Measurements from ENCODE around the gene UGT2B7. TPM values are rescaled to one million over a fixed set of nuclear protein-coding genes. Genes with fewer than 3 reads are reported as not detected.
A peak's percentile ranks its signal among the peaks of the same experiment; 100 is the strongest.

UGT2B7 gene
- total and polyA plus RNA-seq, 10 of the 15 experiments (the other 5 are each of a cell fraction or from before 2014, with no cell fraction given), result 0.73 to 2.9 (median 1.2) TPM

DNA sequence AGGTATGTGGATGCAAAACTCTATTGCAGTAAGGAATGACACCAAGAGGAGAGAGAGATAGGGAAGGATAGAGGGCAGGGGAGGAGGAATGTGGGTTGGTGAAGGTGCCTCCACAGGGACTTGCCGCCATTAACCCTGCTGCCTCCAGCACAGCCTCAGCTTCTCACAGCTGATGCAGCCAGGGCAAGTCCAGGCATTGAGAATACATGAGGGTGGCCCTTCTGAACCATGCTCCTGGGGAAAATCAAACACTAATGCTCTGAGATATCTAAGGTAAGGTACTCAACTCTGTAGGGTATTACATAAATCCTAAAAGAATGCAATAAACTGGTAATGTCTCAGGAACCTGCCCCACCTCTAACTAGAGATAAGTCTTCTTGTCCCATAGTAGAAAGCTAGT, 28.7 kb downstream of the UGT2B7 start:
- no peak overlapping the region for H2AFZ ChIP-seq (ENCODE audit: control insufficient read depth, low read depth, low read length)
- H3K9me3 ChIP-seq (replicated peaks; ENCODE audit: control insufficient read depth, insufficient read depth, low read length), result no peaks in the 10 kb centered on the region
- no TSS peak for BruUV-seq (replicated peaks)
- no peak for DNase-seq (ENCODE audit: low read depth, low spot score)
- WGBS (ENCODE audit: insufficient coverage, insufficient replicate concordance, low lambda C conversion rate, missing lambda C conversion rate), result 38% methylated on average over 1 of the region's 1 CpG
- ChIA-PET RAD21 (ENCODE audit: unreplicated experiment) (no interaction called here), POLR2A (no interaction called here), SMC1A (ENCODE audit: uncharacterized antibody, unreplicated experiment) (interaction anchor here (0.8 to 1.6 kb wide), 7 partner anchors 17 to 69 kb away, joined by 3 to 5 read pairs (median 4); no protein-coding TSS in a partner anchor), CTCF (interaction anchor here (1.0 to 1.2 kb wide), 2 partner anchors 12 to 19 kb away, joined by 3 read pairs; no protein-coding TSS in a partner anchor)
- no peaks in the 10 kb centered on the region for H4K20me1 ChIP-seq (ENCODE audit: control insufficient read depth, insufficient read depth)
- TF ChIP-seq CHD2 (IDR thresholded peaks at IDR 0.05; ENCODE audit: borderline replicate concordance, low read depth, low read length), result no peak
- TF ChIP-seq, protein P1, sequence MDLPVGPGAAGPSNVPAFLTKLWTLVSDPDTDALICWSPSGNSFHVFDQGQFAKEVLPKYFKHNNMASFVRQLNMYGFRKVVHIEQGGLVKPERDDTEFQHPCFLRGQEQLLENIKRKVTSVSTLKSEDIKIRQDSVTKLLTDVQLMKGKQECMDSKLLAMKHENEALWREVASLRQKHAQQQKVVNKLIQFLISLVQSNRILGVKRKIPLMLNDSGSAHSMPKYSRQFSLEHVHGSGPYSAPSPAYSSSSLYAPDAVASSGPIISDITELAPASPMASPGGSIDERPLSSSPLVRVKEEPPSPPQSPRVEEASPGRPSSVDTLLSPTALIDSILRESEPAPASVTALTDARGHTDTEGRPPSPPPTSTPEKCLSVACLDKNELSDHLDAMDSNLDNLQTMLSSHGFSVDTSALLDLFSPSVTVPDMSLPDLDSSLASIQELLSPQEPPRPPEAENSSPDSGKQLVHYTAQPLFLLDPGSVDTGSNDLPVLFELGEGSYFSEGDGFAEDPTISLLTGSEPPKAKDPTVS (IDR thresholded peaks at IDR 0.05; ENCODE audit: low read depth, low read length), result no peak
- no peak for TF ChIP-seq ESRRA (IDR thresholded peaks at IDR 0.05; ENCODE audit: low read length)
- TF ChIP-seq SPI1 (IDR thresholded peaks at IDR 0.05; ENCODE audit: borderline replicate concordance, insufficient read depth, low read depth, low read length), result no peak
- no peak for TF ChIP-seq IKZF1 (conservative IDR thresholded peaks at IDR 0.05)
- TF ChIP-seq ZNF622 (IDR thresholded peaks at IDR 0.05), result no peak
- no peak for TF ChIP-seq SIX5 (IDR thresholded peaks at IDR 0.05; ENCODE audit: low read depth, low read length, severe bottlenecking)
- no peak for FAIRE-seq
- no peaks in the 10 kb centered on the region for H3K27me3 ChIP-seq (replicated peaks in 1 of 2; ENCODE audit: control insufficient read depth in 2 of 2, insufficient read depth in 2 of 2, low read length in 1 of 2)
- in situ Hi-C loops (cut with MboI) (no loop called here), intact Hi-C loops (cut with micrococcal nuclease; ENCODE audit: unreplicated experiment) (loop anchor here (5.0 kb wide), 1 partner anchor 68 kb away; no protein-coding TSS in a partner anchor)
- H3K4me1 ChIP-seq (ENCODE audit: control insufficient read depth, insufficient read depth, low read length), result no peaks in the 10 kb centered on the region
- no peak overlapping the region for H3K4me3 ChIP-seq
- H3K36me3 ChIP-seq (ENCODE audit: control insufficient read depth in 2 of 2, insufficient read depth in 2 of 2, low read length in 1 of 2), result no peaks in the 10 kb centered on the region
- no peaks in the 10 kb centered on the region for H3K79me2 ChIP-seq (ENCODE audit: control insufficient read depth, insufficient read depth, low read length)
- peak; percentile 14 for ATAC-seq
- H3K4me2 ChIP-seq (ENCODE audit: control insufficient read depth, insufficient read depth), result no peak overlapping the region
- no peak overlapping the region for H3K9ac ChIP-seq (ENCODE audit: control insufficient read depth, insufficient read depth, low read length)
- H3K27ac ChIP-seq (ENCODE audit: control insufficient read depth, insufficient read depth), result no peak overlapping the region
